Calu3 (cell line): Measurements from ENCODE around the gene KCNG2. TPM values are rescaled to one million over a fixed set of nuclear protein-coding genes. Genes with fewer than 3 reads are reported as not detected.

Source experiments
- BruUV-seq: library from RNA; stranded (reverse); fragments of 400-500 nt; replicated peaks from 2 replicates; lab custom pipeline; 2021; lab: Mats Ljungman, UMichigan
- CTCF ChIA-PET: fragments of 300-600 bp; sonication (Branson Sonifier 250); formaldehyde crosslinking; loops from one replicate; lab custom pipeline; 2022; ENCODE audit warnings: antibody characterized with exemption; lab: Charles Lee
- DNase-seq: peaks from one replicate; pipeline ENCODE4 v3.0.0; 2022
- H3K27ac Mint-ChIP-seq: one replicate; pipeline ENCODE4 v1.8.0; 2022; ENCODE audit warnings: mixed read lengths; ENCODE audit not compliant: unreplicated experiment
- H3K27me3 Mint-ChIP-seq: one replicate; pipeline ENCODE4 v1.8.0; 2022; ENCODE audit warnings: mixed read lengths; ENCODE audit not compliant: unreplicated experiment
- H3K36me3 Mint-ChIP-seq: one replicate; pipeline ENCODE4 v1.8.0; 2022; ENCODE audit warnings: mild to moderate bottlenecking, moderate library complexity, mixed read lengths; ENCODE audit not compliant: insufficient read depth, unreplicated experiment
- H3K4me1 Mint-ChIP-seq: one replicate; pipeline ENCODE4 v1.8.0; 2022; ENCODE audit warnings: mild to moderate bottlenecking, low read depth, mixed read lengths; ENCODE audit not compliant: unreplicated experiment
- H3K4me3 Mint-ChIP-seq: one replicate; pipeline ENCODE4 v1.8.0; 2022; ENCODE audit warnings: mild to moderate bottlenecking, low read depth, moderate library complexity, mixed read lengths; ENCODE audit not compliant: unreplicated experiment
- H3K9me3 Mint-ChIP-seq: one replicate; pipeline ENCODE4 v1.8.0; 2022; ENCODE audit warnings: low read depth, mixed read lengths; ENCODE audit not compliant: unreplicated experiment
- CTCF ChIP-seq: fragments of 200-600 bp; IDR thresholded peaks from one replicate; pipeline ENCODE4 v1.8.0; 2022; ENCODE audit warnings: antibody characterized with exemption; ENCODE audit not compliant: unreplicated experiment
- intact Hi-C: fragments of 100-400 bp; cut with micrococcal nuclease; formaldehyde crosslinking; loops from one replicate; pipeline ENCODE4 v1.10.0; 2022; ENCODE audit not compliant: unreplicated experiment
- total RNA-seq: library from RNA; stranded (reverse); gene quantifications from 2 replicates; pipeline ENCODE4 v1.2.3, GENCODE V29; 2022

KCNG2 gene
- total RNA-seq, 1 experiment from 2014 or later, result not detected

- TF ChIP-seq CTCF, result no peak
- peaks cover 12% of the 10 kb centered on the region for H3K9me3 Mint-ChIP-seq
- H3K36me3 Mint-ChIP-seq, result peaks cover 34% of the 10 kb centered on the region
- CTCF ChIA-PET, result no interaction called here
- H3K4me1 Mint-ChIP-seq, result no peaks in the 10 kb centered on the region
- H3K27me3 Mint-ChIP-seq, result no peaks in the 10 kb centered on the region
- intact Hi-C loops, result no loop called here
- no TSS peak for BruUV-seq
- H3K27ac Mint-ChIP-seq, result no peak overlapping the region
- H3K4me3 Mint-ChIP-seq, result no peak overlapping the region
- no peak for DNase-seq
These were observed 116.9 kb downstream of the KCNG2 start for GRCh38 chr18:79914614-79915160.

- no peak overlapping the region for H3K4me3 Mint-ChIP-seq
- no peaks in the 10 kb centered on the region for H3K4me1 Mint-ChIP-seq
- TF ChIP-seq CTCF, result no peak
- CTCF ChIA-PET, result no interaction called here
- intact Hi-C loops, result no loop called here
- H3K27ac Mint-ChIP-seq, result no peak overlapping the region
- BruUV-seq, result no TSS peak
- no peaks in the 10 kb centered on the region for H3K27me3 Mint-ChIP-seq
- peaks cover 34% of the 10 kb centered on the region for H3K36me3 Mint-ChIP-seq
- no peak for DNase-seq
- H3K9me3 Mint-ChIP-seq, result peaks cover 12% of the 10 kb centered on the region
These were observed 117.7 kb downstream of the KCNG2 start for GRCh38 chr18:79915161-79916127.

- no peak overlapping the region for H3K27ac Mint-ChIP-seq
- BruUV-seq, result no TSS peak
- H3K27me3 Mint-ChIP-seq, result no peaks in the 10 kb centered on the region
- H3K4me1 Mint-ChIP-seq, result no peaks in the 10 kb centered on the region
- intact Hi-C loops, result no loop called here
- DNase-seq, result no peak
- H3K36me3 Mint-ChIP-seq, result peaks cover 34% of the 10 kb centered on the region
- H3K9me3 Mint-ChIP-seq, result peaks cover 12% of the 10 kb centered on the region
- no peak for TF ChIP-seq CTCF
- CTCF ChIA-PET, result no interaction called here
- no peak overlapping the region for H3K4me3 Mint-ChIP-seq
These were observed 118.4 kb downstream of the KCNG2 start for GRCh38 chr18:79916128-79916494.

GRCh38 chr18:79916546-79917168, 118.9 kb downstream of the KCNG2 start:
- H3K9me3 Mint-ChIP-seq, result peaks cover 12% of the 10 kb centered on the region
- H3K27me3 Mint-ChIP-seq, result no peaks in the 10 kb centered on the region
- no TSS peak for BruUV-seq
- intact Hi-C loops, result no loop called here
- no peak overlapping the region for H3K4me3 Mint-ChIP-seq
- DNase-seq, result no peak
- peaks cover 34% of the 10 kb centered on the region for H3K36me3 Mint-ChIP-seq
- TF ChIP-seq CTCF, result no peak
- CTCF ChIA-PET, result no interaction called here
- H3K27ac Mint-ChIP-seq, result no peak overlapping the region
- no peaks in the 10 kb centered on the region for H3K4me1 Mint-ChIP-seq
